K562 (cell line): Measurements from ENCODE around the gene EDEM2. TPM values are rescaled to one million over a fixed set of nuclear protein-coding genes. Genes with fewer than 3 reads are reported as not detected.
A peak's percentile ranks its signal among the peaks of the same experiment; 100 is the strongest.

Source experiments
- ADNP ChIP-seq: fragments of 200-800 bp; sonication (Bioruptor generic); IDR thresholded peaks from 2 replicates; pipeline ENCODE4 v1.6.1; 2016; ENCODE audit warnings: missing genetic modification characterization, missing compliant biosample characterization
- CBFA2T2 ChIP-seq: fragments of 450-650 bp; conservative IDR thresholded peaks from 2 replicates; pipeline ENCODE4 v1.6.1; 2017; ENCODE audit warnings: mild to moderate bottlenecking
- COPS2 ChIP-seq: fragments of 450-650 bp; conservative IDR thresholded peaks from 2 replicates; pipeline ENCODE4 v1.6.1; 2016; ENCODE audit warnings: mild to moderate bottlenecking, moderate library complexity
- DIDO1 ChIP-seq: fragments of 450-650 bp; IDR thresholded peaks from 2 replicates; pipeline ENCODE4 v1.6.1; 2016; ENCODE audit warnings: low read depth, missing biosample characterization, missing genetic modification characterization
- DNMT1 ChIP-seq: fragments of 450-650 bp; IDR thresholded peaks from 2 replicates; pipeline ENCODE4 v1.6.1; 2016; ENCODE audit warnings: antibody characterized with exemption, mild to moderate bottlenecking
- ERF ChIP-seq: fragments of 450-650 bp; formaldehyde crosslinking; IDR thresholded peaks from 2 replicates; pipeline ENCODE4 v1.4.0; 2020; ENCODE audit warnings: mild to moderate bottlenecking, mixed read lengths
- FOXA3 ChIP-seq, 2 experiments: fragments of 450-650 bp in 1 of 2; sonication (generic) in 1 of 2; formaldehyde crosslinking; IDR thresholded peaks in 1 of 2; conservative IDR thresholded peaks in 1 of 2; 2 replicates each; pipeline versions ENCODE4 v1.4.0 to v1.8.0; 2020 to 2022; ENCODE audit warnings: mild to moderate bottlenecking in 2 of 2, missing genetic modification reagents in 1 of 2
- HNRNPUL1 ChIP-seq: fragments of 200-400 bp; formaldehyde crosslinking; IDR thresholded peaks from 2 replicates; pipeline ENCODE4 v1.6.1; 2017; ENCODE audit warnings: low read length
- KAT7 ChIP-seq: sonication (generic); formaldehyde crosslinking; IDR thresholded peaks from 2 replicates; pipeline ENCODE4 v1.8.0; 2022; ENCODE audit warnings: missing genetic modification reagents, mild to moderate bottlenecking, borderline replicate concordance
- KDM2B ChIP-seq: fragments of 250-450 bp; sonication (Bioruptor Pico); IDR thresholded peaks from 2 replicates; pipeline ENCODE4 v1.8.0; 2021; ENCODE audit warnings: mild to moderate bottlenecking, moderate library complexity
- MYC ChIP-seq, 2 experiments: fragments of 250-450 bp in 1 of 2; sonication (Bioruptor Pico) in 1 of 2; IDR thresholded peaks; 2 replicates each; pipeline versions ENCODE4 v1.5.1 to v1.6.1; 2012 to 2021; ENCODE audit warnings: low read depth in 2 of 2, borderline replicate concordance in 1 of 2, improper control_type of control experiment in 1 of 2, low read length in 1 of 2, mild to moderate bottlenecking in 1 of 2, moderate library complexity in 1 of 2
- PHF20 ChIP-seq: fragments of 450-650 bp; IDR thresholded peaks from 2 replicates; pipeline ENCODE4 v1.6.1; 2018; ENCODE audit not compliant: partially characterized antibody
- PTTG1 ChIP-seq: fragments of 450-650 bp; IDR thresholded peaks from 2 replicates; pipeline ENCODE4 v1.6.1; 2016; ENCODE audit warnings: low read depth, mild to moderate bottlenecking, missing genetic modification characterization, missing compliant biosample characterization
- SETDB1 ChIP-seq: IDR thresholded peaks from one replicate; pipeline ENCODE4 v1.6.1; 2012; ENCODE audit warnings: low read length, control low read depth, inconsistent platforms
- SRF ChIP-seq, 2 experiments: fragments of 250-450, 450-650 bp in 1 of 2; sonication (Bioruptor Pico) in 1 of 2; sonication (generic) in 1 of 2; formaldehyde crosslinking; IDR thresholded peaks; 2 replicates each; pipeline versions ENCODE4 v1.5.0 to v1.5.1; 2020 to 2022; ENCODE audit warnings: mild to moderate bottlenecking in 1 of 2, missing genetic modification reagents in 1 of 2
- TSC22D4 ChIP-seq: fragments of 450-650 bp; IDR thresholded peaks from 2 replicates; pipeline ENCODE4 v1.6.1; 2016; ENCODE audit warnings: missing genetic modification characterization, missing biosample characterization, control low read depth
- ZBTB7A ChIP-seq: IDR thresholded peaks from 2 replicates; pipeline ENCODE4 v1.6.1; 2011; ENCODE audit warnings: low read depth, mild to moderate bottlenecking, low read length, moderate library complexity, borderline replicate concordance; ENCODE audit not compliant: control insufficient read depth
- ZNF274 ChIP-seq: IDR thresholded peaks from 2 replicates; pipeline ENCODE4 v1.6.1; 2011; ENCODE audit warnings: low read depth, mild to moderate bottlenecking, low read length, moderate library complexity, borderline replicate concordance
- ZSCAN29 ChIP-seq: fragments of 450-650 bp; IDR thresholded peaks from 2 replicates; pipeline ENCODE4 v1.6.1; 2017
- polyA plus RNA-seq, 8 experiments: library from polyadenylated mRNA; depleted of rRNA in 4 of 8; stranded (reverse) in 5 of 8; unstranded in 3 of 8; fragments of >200 nt; fragmentation: Nextera tagmentation in 2 of 8; fragmentation: Illumina TruSeq in 1 of 8; extraction: Ambion mirVana in 2 of 8; extraction: Trizol in 1 of 8; gene quantifications; 2 replicates each; pipeline versions ENCODE4 v1.2.1 to v1.2.3, GENCODE V29; 2011 to 2014; ENCODE audit warnings: inconsistent platforms in 1 of 8, missing spikeins in 1 of 8
- total RNA-seq, 7 experiments: library from RNA; depleted of rRNA in 6 of 7; stranded (reverse); fragments of >200 nt in 6 of 7; fragmentation: Illumina TruSeq in 2 of 7; extraction: Trizol in 2 of 7; gene quantifications; 2 replicates each; pipeline versions ENCODE4 v1.2.1 to v1.2.3, GENCODE V29; 2011 to 2021; ENCODE audit warnings: low replicate concordance in 1 of 7
- TF ChIP-seq, protein P1 (sequence below): fragments of 250-450 bp; sonication (Bioruptor Pico); IDR thresholded peaks from 2 replicates; pipeline ENCODE4 v1.8.0; 2022; ENCODE audit warnings: inconsistent platforms, mild to moderate bottlenecking, moderate library complexity, borderline replicate concordance
- TF ChIP-seq, protein P2 (sequence below), 2 experiments: fragments of 450-650 bp; conservative IDR thresholded peaks; 2 replicates each; pipeline ENCODE4 v1.6.1; 2017; ENCODE audit warnings: mild to moderate bottlenecking in 2 of 2, moderate library complexity in 2 of 2
- TF ChIP-seq, protein P3 (sequence below): sonication (generic); formaldehyde crosslinking; IDR thresholded peaks from 2 replicates; pipeline ENCODE4 v1.8.0; 2023; ENCODE audit warnings: mild to moderate bottlenecking, missing genetic modification reagents

The EDEM2 gene
- total and polyA plus RNA-seq, 9 of the 15 experiments (the other 6 are each of a cell fraction or from before 2014, with no cell fraction given) = 6.9 to 11.0 (median 9.7) TPM

DNA sequence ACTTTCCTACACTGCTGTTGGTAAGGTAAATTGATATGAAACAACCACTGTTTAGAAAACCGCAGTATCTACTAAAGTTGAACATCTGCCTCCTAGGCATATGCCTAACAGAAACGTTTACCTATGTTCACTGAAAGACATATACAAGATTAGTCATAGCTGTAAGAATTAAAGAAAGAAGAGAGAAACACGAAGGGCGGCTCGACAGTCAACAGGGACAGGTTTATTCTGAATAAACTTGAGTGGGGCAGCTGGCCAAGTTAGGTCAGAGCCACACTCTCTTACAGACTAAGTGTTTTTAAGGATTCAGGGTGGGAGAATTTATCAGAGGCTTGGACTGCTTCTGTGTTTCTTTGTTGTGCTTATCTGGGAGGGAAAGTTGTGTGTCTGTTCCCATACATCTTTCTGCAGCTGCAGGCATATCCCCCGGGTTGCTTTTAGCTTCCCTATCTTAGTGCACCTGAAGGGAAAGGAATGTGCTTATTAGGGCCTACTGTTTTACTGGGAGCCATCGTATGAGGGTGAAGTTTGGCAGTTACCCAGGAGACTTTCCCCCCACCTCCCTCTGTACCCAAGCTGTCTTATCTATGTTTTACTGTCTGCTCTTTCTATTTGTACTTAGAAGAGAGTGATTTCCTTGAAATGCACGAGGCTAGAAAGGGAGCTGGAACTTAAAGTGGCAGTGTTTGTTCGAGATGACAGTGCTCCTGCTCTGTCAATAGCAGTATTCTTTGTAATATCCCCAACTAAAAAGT, 45.2 kb upstream of the EDEM2 start (continued):
- no peak for TF ChIP-seq KAT7 (CRISPR knock-in tag)
- TF ChIP-seq FOXA3 (CRISPR knock-in tag; conservative IDR thresholded peaks at IDR 0.05 in 1 of 2, IDR thresholded peaks at IDR 0.05 in 1 of 2) = peak; percentile 33 to 36; a peak in 2 of 4 replicates
- no peak for TF ChIP-seq DNMT1
- no peak for TF ChIP-seq PTTG1
- TF ChIP-seq SETDB1 = no peak
- TF ChIP-seq COPS2 = no peak
- TF ChIP-seq ERF (CRISPR knock-in tag) = no peak
- no peak for TF ChIP-seq DIDO1
- TF ChIP-seq, protein P1, sequence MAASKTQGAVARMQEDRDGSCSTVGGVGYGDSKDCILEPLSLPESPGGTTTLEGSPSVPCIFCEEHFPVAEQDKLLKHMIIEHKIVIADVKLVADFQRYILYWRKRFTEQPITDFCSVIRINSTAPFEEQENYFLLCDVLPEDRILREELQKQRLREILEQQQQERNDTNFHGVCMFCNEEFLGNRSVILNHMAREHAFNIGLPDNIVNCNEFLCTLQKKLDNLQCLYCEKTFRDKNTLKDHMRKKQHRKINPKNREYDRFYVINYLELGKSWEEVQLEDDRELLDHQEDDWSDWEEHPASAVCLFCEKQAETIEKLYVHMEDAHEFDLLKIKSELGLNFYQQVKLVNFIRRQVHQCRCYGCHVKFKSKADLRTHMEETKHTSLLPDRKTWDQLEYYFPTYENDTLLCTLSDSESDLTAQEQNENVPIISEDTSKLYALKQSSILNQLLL (CRISPR knock-in tag) = no peak
- peak; percentile 67 for TF ChIP-seq ADNP
- no peak for TF ChIP-seq KDM2B (CRISPR knock-in tag)
- no peak for TF ChIP-seq ZBTB7A
- TF ChIP-seq PHF20 = no peak
- TF ChIP-seq, protein P2, sequence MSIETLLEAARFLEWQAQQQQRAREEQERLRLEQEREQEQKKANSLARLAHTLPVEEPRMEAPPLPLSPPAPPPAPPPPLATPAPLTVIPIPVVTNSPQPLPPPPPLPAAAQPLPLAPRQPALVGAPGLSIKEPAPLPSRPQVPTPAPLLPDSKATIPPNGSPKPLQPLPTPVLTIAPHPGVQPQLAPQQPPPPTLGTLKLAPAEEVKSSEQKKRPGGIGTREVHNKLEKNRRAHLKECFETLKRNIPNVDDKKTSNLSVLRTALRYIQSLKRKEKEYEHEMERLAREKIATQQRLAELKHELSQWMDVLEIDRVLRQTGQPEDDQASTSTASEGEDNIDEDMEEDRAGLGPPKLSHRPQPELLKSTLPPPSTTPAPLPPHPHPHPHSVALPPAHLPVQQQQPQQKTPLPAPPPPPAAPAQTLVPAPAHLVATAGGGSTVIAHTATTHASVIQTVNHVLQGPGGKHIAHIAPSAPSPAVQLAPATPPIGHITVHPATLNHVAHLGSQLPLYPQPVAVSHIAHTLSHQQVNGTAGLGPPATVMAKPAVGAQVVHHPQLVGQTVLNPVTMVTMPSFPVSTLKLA (conservative IDR thresholded peaks at IDR 0.05) = peak; percentile 70 to 80
- TF ChIP-seq CBFA2T2 = peak; percentile 91
- no peak for TF ChIP-seq ZSCAN29
- no peak for TF ChIP-seq TSC22D4 (tag)
- peak; percentile 40; the same call in 1 of the 2 replicates for TF ChIP-seq ZNF274
- TF ChIP-seq SRF (CRISPR knock-in tag; IDR thresholded peaks at IDR 0.05) = peak in 1 of 2 experiments; percentile 71; a peak in 1 of 4 replicates
- peak; percentile 67 for TF ChIP-seq MYC (IDR thresholded peaks at IDR 0.05; ENCODE audit: low read depth, low read length)
- no peak for TF ChIP-seq MYC (CRISPR knock-in tag; IDR thresholded peaks at IDR 0.05; ENCODE audit: borderline replicate concordance, low read depth)
- TF ChIP-seq, protein P3, sequence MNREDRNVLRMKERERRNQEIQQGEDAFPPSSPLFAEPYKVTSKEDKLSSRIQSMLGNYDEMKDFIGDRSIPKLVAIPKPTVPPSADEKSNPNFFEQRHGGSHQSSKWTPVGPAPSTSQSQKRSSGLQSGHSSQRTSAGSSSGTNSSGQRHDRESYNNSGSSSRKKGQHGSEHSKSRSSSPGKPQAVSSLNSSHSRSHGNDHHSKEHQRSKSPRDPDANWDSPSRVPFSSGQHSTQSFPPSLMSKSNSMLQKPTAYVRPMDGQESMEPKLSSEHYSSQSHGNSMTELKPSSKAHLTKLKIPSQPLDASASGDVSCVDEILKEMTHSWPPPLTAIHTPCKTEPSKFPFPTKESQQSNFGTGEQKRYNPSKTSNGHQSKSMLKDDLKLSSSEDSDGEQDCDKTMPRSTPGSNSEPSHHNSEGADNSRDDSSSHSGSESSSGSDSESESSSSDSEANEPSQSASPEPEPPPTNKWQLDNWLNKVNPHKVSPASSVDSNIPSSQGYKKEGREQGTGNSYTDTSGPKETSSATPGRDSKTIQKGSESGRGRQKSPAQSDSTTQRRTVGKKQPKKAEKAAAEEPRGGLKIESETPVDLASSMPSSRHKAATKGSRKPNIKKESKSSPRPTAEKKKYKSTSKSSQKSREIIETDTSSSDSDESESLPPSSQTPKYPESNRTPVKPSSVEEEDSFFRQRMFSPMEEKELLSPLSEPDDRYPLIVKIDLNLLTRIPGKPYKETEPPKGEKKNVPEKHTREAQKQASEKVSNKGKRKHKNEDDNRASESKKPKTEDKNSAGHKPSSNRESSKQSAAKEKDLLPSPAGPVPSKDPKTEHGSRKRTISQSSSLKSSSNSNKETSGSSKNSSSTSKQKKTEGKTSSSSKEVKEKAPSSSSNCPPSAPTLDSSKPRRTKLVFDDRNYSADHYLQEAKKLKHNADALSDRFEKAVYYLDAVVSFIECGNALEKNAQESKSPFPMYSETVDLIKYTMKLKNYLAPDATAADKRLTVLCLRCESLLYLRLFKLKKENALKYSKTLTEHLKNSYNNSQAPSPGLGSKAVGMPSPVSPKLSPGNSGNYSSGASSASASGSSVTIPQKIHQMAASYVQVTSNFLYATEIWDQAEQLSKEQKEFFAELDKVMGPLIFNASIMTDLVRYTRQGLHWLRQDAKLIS (CRISPR knock-in tag) = no peak
- TF ChIP-seq HNRNPUL1 = no peak
